Smooth muscle cell (in vitro differentiated cells): ENCODE data around the gene MCCC1. TPM values are rescaled to one million over a fixed set of nuclear protein-coding genes. Genes with fewer than 3 reads are reported as not detected.

Experiments used
- DNase-seq: peaks from one replicate; lab custom pipeline; 2025; ENCODE audit not compliant: unreplicated experiment; lab: John Stamatoyannopoulos, UW
- H2AFZ ChIP-seq: fragments of 200-600 bp; sonication (generic); 2 replicates; pipeline ENCODE4 v1.6.0; 2016; ENCODE audit warnings: antibody characterized with exemption, low read depth, mild to moderate bottlenecking
- H3F3A ChIP-seq: fragments of 200-600 bp; sonication (generic); 2 replicates; pipeline ENCODE4 v1.6.0; 2017; ENCODE audit warnings: antibody characterized with exemption, low read depth
- H3K27ac ChIP-seq: fragments of 200-600 bp; sonication (generic); 2 replicates; pipeline ENCODE4 v1.5.1; 2016; ENCODE audit warnings: low read depth, mild to moderate bottlenecking
- H3K27me3 ChIP-seq: fragments of 200-600 bp; sonication (generic); 2 replicates; pipeline ENCODE4 v1.6.1; 2016; ENCODE audit warnings: low read depth, mild to moderate bottlenecking
- H3K36me3 ChIP-seq: fragments of 200-600 bp; sonication (generic); 2 replicates; pipeline ENCODE4 v1.5.1; 2016; ENCODE audit warnings: low read depth
- H3K4me1 ChIP-seq: fragments of 200-600 bp; sonication (generic); 2 replicates; pipeline ENCODE4 v1.5.1; 2016; ENCODE audit warnings: low read depth
- H3K4me2 ChIP-seq: fragments of 200-600 bp; sonication (generic); 2 replicates; pipeline ENCODE4 v1.6.0; 2016; ENCODE audit warnings: mild to moderate bottlenecking
- H3K4me3 ChIP-seq: fragments of 200-600 bp; sonication (generic); 2 replicates; pipeline ENCODE4 v1.5.1; 2016; ENCODE audit warnings: mild to moderate bottlenecking
- H3K79me2 ChIP-seq: fragments of 200-600 bp; sonication (generic); 2 replicates; pipeline ENCODE4 v1.6.0; 2016; ENCODE audit warnings: low read depth, mild to moderate bottlenecking
- H3K9ac ChIP-seq: fragments of 200-600 bp; sonication (generic); 2 replicates; pipeline ENCODE4 v1.6.0; 2016; ENCODE audit warnings: low read depth
- H3K9me3 ChIP-seq: fragments of 200-600 bp; sonication (generic); replicated peaks from 2 replicates; pipeline ENCODE4 v1.5.1; 2016; ENCODE audit warnings: low read depth
- H4K20me1 ChIP-seq: fragments of 200-600 bp; sonication (generic); 2 replicates; pipeline ENCODE4 v1.6.0; 2016; ENCODE audit warnings: low read depth
- CTCF ChIP-seq: fragments of 200-600 bp; sonication (generic); IDR thresholded peaks from 2 replicates; pipeline ENCODE4 v1.5.1; 2017; ENCODE audit warnings: borderline replicate concordance, mild to moderate bottlenecking, antibody characterized with exemption; ENCODE audit not compliant: insufficient read depth, poor library complexity, severe bottlenecking
- WGBS: methylation state at CpG from one replicate; pipeline ENCODE4 v1.1.7; 2016; ENCODE audit warnings: low lambda C conversion rate; 5-methylcytosine and 5-hydroxymethylcytosine counted together
- polyA plus RNA-seq: library from polyadenylated mRNA; unstranded; fragments of >200 nt; fragmentation: Nextera tagmentation; extraction: Ambion mirVana; gene quantifications from 2 replicates; pipeline ENCODE4 v1.2.1, GENCODE V29; 2016
- total RNA-seq: library from RNA; depleted of rRNA; stranded (reverse); fragments of >200 nt; gene quantifications from 2 replicates; pipeline ENCODE4 v1.2.3, GENCODE V29; 2014

The MCCC1 gene
- total and polyA plus RNA-seq, 2 experiments from 2014 or later: 10.4 to 12.1 TPM

GRCh38 chr3:183044547-183045229 is 54.6 kb downstream of the MCCC1 start:
- Histone ChIP-seq H3K27ac (no peak overlapping the region), H4K20me1 (no peaks in the 10 kb centered on the region), H3K9ac (no peak overlapping the region), H3K4me2 (no peak overlapping the region), H3K9me3 (no peaks in the 10 kb centered on the region), H3F3A (no peaks in the 10 kb centered on the region), H3K4me1 (no peaks in the 10 kb centered on the region), H3K4me3 (no peak overlapping the region), H3K36me3 (no peaks in the 10 kb centered on the region), H3K27me3 (no peaks in the 10 kb centered on the region), H3K79me2 (no peaks in the 10 kb centered on the region), H2AFZ (no peak overlapping the region)
- TF ChIP-seq CTCF: no peak
- 92% methylated on average over 11 of the region's 11 CpGs for WGBS
- DNase-seq: no peak

- no peak overlapping the region for H3K27ac ChIP-seq
- no peaks in the 10 kb centered on the region for H3K9me3 ChIP-seq
- no peaks in the 10 kb centered on the region for H3K36me3 ChIP-seq
- 95% methylated on average over 12 of the region's 12 CpGs for WGBS
- H3K4me1 ChIP-seq: no peaks in the 10 kb centered on the region
- no peaks in the 10 kb centered on the region for H3K79me2 ChIP-seq
- H4K20me1 ChIP-seq: no peaks in the 10 kb centered on the region
- H2AFZ ChIP-seq: no peak overlapping the region
- no peak overlapping the region for H3K9ac ChIP-seq
- H3K4me3 ChIP-seq: no peak overlapping the region
- H3K27me3 ChIP-seq: no peaks in the 10 kb centered on the region
- no peak for TF ChIP-seq CTCF
- H3K4me2 ChIP-seq: no peak overlapping the region
- DNase-seq: no peak
- H3F3A ChIP-seq: no peaks in the 10 kb centered on the region
Measured at GRCh38 chr3:183038757-183039156, 60.5 kb downstream of the MCCC1 start.

- Histone ChIP-seq H3K9ac (no peak overlapping the region), H3K27ac (no peak overlapping the region), H3K4me2 (no peak overlapping the region), H3K79me2 (no peaks in the 10 kb centered on the region), H2AFZ (no peak overlapping the region), H3K27me3 (no peaks in the 10 kb centered on the region), H4K20me1 (no peaks in the 10 kb centered on the region), H3K4me1 (no peaks in the 10 kb centered on the region), H3K36me3 (no peaks in the 10 kb centered on the region), H3K4me3 (no peak overlapping the region), H3F3A (no peaks in the 10 kb centered on the region), H3K9me3 (no peaks in the 10 kb centered on the region)
- no peak for TF ChIP-seq CTCF
- DNase-seq: no peak
- WGBS: 97% methylated on average over 2 of the region's 2 CpGs
Measured at GRCh38 chr3:183038221-183038620, 61.1 kb downstream of the MCCC1 start.

- TF ChIP-seq CTCF: no peak
- Histone ChIP-seq H3K36me3 (no peaks in the 10 kb centered on the region), H4K20me1 (no peaks in the 10 kb centered on the region), H3K79me2 (no peaks in the 10 kb centered on the region), H3K4me3 (no peak overlapping the region), H3K9me3 (no peaks in the 10 kb centered on the region), H3F3A (no peaks in the 10 kb centered on the region), H3K4me2 (no peak overlapping the region), H3K9ac (no peak overlapping the region), H3K27ac (no peak overlapping the region), H2AFZ (no peak overlapping the region), H3K27me3 (no peaks in the 10 kb centered on the region), H3K4me1 (no peaks in the 10 kb centered on the region)
- DNase-seq: no peak
- 89% methylated on average over 2 of the region's 2 CpGs for WGBS
Measured at GRCh38 chr3:183033746-183034145, 65.5 kb downstream of the MCCC1 start.
